GM18907 (cell line): ENCODE results near the gene TIMM23.

Experiments
- ATAC-seq: cut with Tn5 transposase; IDR thresholded peaks from one replicate; pipeline ENCODE4 v1.9.1; 2021; ENCODE audit warnings: mild to moderate bottlenecking, moderate library complexity; ENCODE audit not compliant: unreplicated experiment

TIMM23 gene

DNA sequence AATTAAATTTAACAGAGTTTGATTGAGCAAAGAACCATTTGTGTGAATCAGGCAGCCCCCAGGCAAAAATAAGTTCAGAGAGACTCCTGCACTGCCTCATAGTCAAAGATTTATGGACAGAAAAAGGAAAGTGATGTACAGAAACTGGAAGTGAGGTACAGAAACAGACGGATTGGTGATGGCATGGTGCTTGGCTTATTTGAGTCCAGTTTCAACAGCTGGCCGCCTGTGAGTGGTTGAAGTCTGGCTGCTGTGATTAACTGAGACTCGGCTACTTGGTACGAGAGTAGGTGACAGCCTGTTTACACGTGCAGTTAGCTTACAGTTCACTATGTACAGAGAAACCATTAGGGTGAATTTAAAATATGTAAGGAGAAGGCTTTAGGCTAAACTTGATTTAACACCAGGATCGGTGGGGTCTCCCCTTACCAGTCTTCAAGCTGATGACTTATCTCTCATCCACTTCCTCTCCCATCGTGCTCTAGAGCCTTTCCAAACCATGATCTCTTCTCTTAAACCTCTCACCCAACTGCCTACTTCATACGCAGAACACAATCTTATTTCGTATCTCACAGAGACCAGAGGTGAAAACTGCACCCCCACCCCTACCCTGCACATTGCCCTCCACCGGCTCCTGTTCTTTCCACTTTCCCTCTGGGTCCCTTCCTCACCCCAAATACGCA is 78.8 kb downstream of the TIMM23 start:
- no peak for ATAC-seq

DNA sequence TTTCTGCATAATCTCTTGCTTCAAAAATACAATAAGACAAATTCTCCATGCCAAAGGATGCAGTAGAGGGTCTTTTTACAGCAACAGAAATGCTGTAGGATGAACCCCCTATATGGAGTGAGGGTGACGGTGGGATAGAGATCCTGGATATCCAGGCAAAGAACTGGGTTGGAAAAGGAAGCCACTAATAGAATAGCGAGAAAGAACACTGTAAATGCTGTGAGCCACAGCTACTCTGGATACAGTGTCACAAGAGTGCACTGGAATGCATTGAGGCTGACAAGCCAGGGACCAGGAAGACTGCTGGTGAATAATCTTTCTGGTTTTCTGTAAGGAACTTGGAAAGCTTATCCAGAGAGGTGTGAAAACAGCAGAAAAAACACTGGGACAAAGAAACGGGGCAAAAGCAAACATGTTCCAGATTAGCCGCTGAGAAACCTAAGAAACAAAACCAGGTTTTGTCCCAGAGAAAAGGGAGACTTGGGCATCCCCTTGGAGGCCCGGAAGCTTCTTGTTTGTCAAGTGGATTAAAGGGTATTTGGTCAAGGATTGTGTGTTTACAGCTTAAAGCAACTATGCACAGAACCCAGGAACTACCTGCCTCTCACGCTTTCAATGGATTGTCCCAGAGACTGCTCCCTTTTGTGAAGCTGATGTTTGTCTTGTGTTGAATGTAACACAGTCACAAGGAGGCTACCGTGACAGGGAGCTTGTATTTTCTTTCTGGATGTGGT is 79.9 kb downstream of the TIMM23 start:
- no peak for ATAC-seq

DNA sequence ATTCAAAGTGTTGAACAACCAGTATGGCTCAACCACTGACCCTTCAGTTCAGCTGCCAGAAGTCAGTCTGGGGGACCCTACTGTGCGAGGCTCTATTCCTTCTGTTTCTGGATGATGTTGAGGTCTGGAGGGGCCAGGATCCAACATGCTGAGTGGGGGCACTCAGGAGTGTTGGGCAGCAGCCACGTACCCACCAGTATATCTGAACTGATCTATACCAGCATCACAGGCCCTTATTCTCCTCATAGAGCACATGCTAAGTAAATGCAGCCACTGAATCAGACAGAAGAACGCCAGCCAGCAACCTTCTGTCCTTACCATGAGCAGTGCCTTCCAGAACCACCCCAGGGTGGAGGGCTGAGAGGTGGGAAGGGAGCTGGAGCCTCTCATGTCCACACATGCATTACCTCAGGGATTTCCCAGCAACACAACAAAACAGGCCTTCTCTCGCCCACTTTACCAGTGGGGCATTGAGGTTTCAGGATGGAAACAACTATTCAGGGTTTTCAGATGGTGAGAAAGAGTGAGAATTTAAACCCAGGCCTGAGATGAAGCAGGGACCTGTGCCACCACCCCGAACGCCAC is 80.6 kb downstream of the TIMM23 start:
- no peak for ATAC-seq
